Smooth muscle cell of the brain vasculature (primary cell): ENCODE results near the gene LCN2.
"Not testable (repeated sequence)": the region's sequence is repeated elsewhere in the genome, so short reads cannot be mapped to it uniquely, and the experiment has no call there.

Source experiments
- DNase-seq: peaks from one replicate; pipeline ENCODE4 v3.0.0-alpha.2; 2012; ENCODE audit warnings: low read depth, low spot score

The LCN2 gene

GRCh38 chr9:128149001-128149701 lies at the start of gene LCN2:
Gene LCN2 (plus strand): TSS chr9:128149453. CDS start chr9:128149526, 73 bp downstream.
- no peak for DNase-seq

DNA sequence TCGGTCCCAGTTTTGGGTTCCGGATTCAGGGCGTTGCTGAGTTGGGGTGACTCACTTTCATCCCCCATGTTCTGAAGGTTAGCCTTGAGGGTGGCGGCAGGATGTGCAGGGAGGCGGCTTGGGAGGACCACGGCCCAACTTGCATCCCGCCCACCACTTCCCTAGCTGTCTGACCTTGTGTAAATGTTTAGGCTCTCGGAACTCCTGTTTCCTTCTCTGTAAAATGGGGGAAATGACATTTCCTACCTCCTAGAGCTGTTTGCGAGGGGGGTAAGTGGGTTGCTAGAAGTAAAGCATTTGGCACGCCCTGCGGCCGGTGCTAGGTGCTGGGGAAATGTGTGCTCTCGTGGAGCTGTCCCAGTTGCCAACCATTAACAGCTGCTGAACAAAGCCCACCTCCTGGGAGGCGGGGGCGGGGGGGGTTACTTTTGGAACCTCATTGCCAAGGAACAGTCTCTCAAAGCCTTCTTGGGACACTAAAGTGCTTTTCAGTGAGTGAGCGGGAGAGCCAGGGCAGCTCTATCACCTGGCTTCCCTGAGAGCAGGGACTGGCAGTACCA lies 49.2 kb upstream of the LCN2 start:
- DNase-seq, result no peak

DNA sequence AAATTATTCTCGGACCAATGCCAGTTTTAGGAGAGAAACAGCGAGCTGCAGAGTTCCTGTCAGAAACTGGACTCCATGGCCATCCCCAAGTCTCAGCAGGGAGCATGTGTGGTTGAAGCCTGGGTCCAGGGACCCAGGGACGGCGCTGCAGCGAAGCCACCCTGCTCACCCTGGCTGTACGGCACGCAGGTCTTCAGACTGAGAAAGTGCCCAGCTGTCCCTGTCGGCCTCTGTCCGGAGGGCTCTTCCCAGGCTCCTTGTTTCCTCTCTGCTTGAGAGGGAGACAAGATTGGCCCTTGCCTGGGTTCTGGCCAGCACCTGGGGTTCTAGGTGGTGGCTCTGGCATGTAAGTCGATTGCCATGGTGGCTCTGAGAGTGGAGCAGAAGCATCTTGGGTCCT lies 48.7 kb upstream of the LCN2 start:
- no peak for DNase-seq

- no peak for DNase-seq
These were observed 48.0 kb upstream of the LCN2 start for GRCh38 chr9:128101231-128101661.

GRCh38 chr9:128101690-128102089 lies 47.6 kb upstream of the LCN2 start:
- no peak for DNase-seq

- no peak for DNase-seq
These were observed 47.1 kb upstream of the LCN2 start for GRCh38 chr9:128102196-128102595.

GRCh38 chr9:128102861-128103588 lies 46.2 kb upstream of the LCN2 start:
- DNase-seq, result no peak

GRCh38 chr9:128103589-128103962 lies 45.7 kb upstream of the LCN2 start:
- DNase-seq, result no peak

DNA sequence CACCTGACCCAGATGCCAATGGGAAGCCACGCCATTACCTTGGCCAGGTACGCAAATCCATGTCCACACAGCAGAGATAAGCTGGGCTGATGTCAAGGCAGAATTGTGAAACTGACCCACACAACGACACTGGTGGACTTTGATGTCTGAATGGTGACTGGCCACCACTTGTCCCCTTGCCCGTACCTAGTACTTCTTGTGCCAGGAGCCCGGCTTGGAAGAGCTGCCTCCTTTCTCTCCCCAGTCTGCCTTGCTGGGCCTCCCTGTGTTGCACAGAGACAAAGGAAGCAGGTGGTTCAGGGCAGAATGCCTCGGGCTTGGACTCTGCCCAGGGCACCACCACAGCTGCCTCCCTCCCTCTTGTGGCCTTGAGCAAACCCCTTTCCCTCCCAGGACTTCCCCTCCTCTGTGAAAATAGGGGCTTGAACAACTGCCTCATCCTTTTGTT lies 45.1 kb upstream of the LCN2 start:
- DNase-seq, result no peak

- no peak for DNase-seq
These were observed 43.6 kb upstream of the LCN2 start for GRCh38 chr9:128105538-128106175.

GRCh38 chr9:128106181-128106939 lies 42.9 kb upstream of the LCN2 start:
- DNase-seq, result no peak

GRCh38 chr9:128106940-128107467 lies 42.2 kb upstream of the LCN2 start:
- DNase-seq, result no peak

GRCh38 chr9:128107468-128108268 lies 41.6 kb upstream of the LCN2 start:
- DNase-seq, result no peak

- no peak for DNase-seq
These were observed 40.8 kb upstream of the LCN2 start for GRCh38 chr9:128108269-128109049.

GRCh38 chr9:128109050-128109709 lies 40.1 kb upstream of the LCN2 start:
- no peak for DNase-seq

- DNase-seq, result not testable (repeated sequence)
These were observed 37.5 kb upstream of the LCN2 start for GRCh38 chr9:128111726-128112125.

GRCh38 chr9:128113526-128114325 lies 35.5 kb upstream of the LCN2 start:
- no peak for DNase-seq
